Epithelial cell of prostate (primary cell): ENCODE results near the gene MRFAP1L1.
"Not testable (repeated sequence)": the region's sequence is repeated elsewhere in the genome, so short reads cannot be mapped to it uniquely, and the experiment has no call there.

Experiments
- DNase-seq: peaks from one replicate; pipeline ENCODE4 v3.0.0-alpha.2; 2011; ENCODE audit warnings: low read depth, low spot score
- H3K27ac ChIP-seq: fragments of 450-650 bp; 2 replicates; pipeline ENCODE4 v1.5.1; 2017; ENCODE audit warnings: mild to moderate bottlenecking

The MRFAP1L1 gene

GRCh38 chr4:6693231-6694176, 16.2 kb downstream of the MRFAP1L1 start, which contains the start of gene S100P:
Gene S100P, plus strand, starts transcription at chr4:6693878. Its CDS starts 55 bp downstream, at chr4:6693933.
- DNase-seq = no peak
- peak within 1 kb of the TSS; percentile 81 for H3K27ac ChIP-seq

GRCh38 chr4:6692806-6693205, 16.9 kb downstream of the MRFAP1L1 start:
- peak overlapping the region; percentile 81 for H3K27ac ChIP-seq
- no peak for DNase-seq

- DNase-seq = no peak
- H3K27ac ChIP-seq = peak overlapping the region; percentile 81
Measured at GRCh38 chr4:6692379-6692778, 17.3 kb downstream of the MRFAP1L1 start.

- no peak for DNase-seq
- H3K27ac ChIP-seq = peak overlapping the region; percentile 68
Measured at GRCh38 chr4:6689506-6689960, 20.1 kb downstream of the MRFAP1L1 start.

GRCh38 chr4:6688879-6689505, 20.7 kb downstream of the MRFAP1L1 start:
- H3K27ac ChIP-seq = peak overlapping the region; percentile 68
- DNase-seq = no peak

- peak overlapping the region; percentile 68 for H3K27ac ChIP-seq
- no peak for DNase-seq
Measured at GRCh38 chr4:6687947-6688878, 21.5 kb downstream of the MRFAP1L1 start.

GRCh38 chr4:6686104-6686787, 23.4 kb downstream of the MRFAP1L1 start:
- DNase-seq = no peak
- H3K27ac ChIP-seq = no peak overlapping the region

- no peak for DNase-seq
- no peak overlapping the region for H3K27ac ChIP-seq
Measured at GRCh38 chr4:6684656-6685055, 25.0 kb downstream of the MRFAP1L1 start.

- no peak for DNase-seq
- no peak overlapping the region for H3K27ac ChIP-seq
Measured at GRCh38 chr4:6682862-6683590, 26.6 kb downstream of the MRFAP1L1 start.

- DNase-seq = no peak
- H3K27ac ChIP-seq = no peak overlapping the region
Measured at GRCh38 chr4:6681191-6681590, 28.5 kb downstream of the MRFAP1L1 start.

- DNase-seq = no peak
- H3K27ac ChIP-seq = no peak overlapping the region
Measured at GRCh38 chr4:6680372-6681034, 29.2 kb downstream of the MRFAP1L1 start.

GRCh38 chr4:6676722-6677558, 32.7 kb downstream of the MRFAP1L1 start:
- DNase-seq = no peak
- H3K27ac ChIP-seq = no peak overlapping the region

- peak overlapping the region; percentile 79 for H3K27ac ChIP-seq
- DNase-seq = no peak
Measured at GRCh38 chr4:6674500-6675149, 35.0 kb downstream of the MRFAP1L1 start.

- no peak for DNase-seq
- peak overlapping the region; percentile 79 for H3K27ac ChIP-seq
Measured at GRCh38 chr4:6673660-6674499, 35.8 kb downstream of the MRFAP1L1 start.

- H3K27ac ChIP-seq = peak overlapping the region; percentile 79
- not testable (repeated sequence) for DNase-seq
Measured at GRCh38 chr4:6673191-6673659, 36.4 kb downstream of the MRFAP1L1 start.
